HEK293T (cell line): Measurements from ENCODE around the gene CDH1.
"Not testable (repeated sequence)": the region's sequence is repeated elsewhere in the genome, so short reads cannot be mapped to it uniquely, and the experiment has no call there.

ENCODE experiments used
- CTCF ChIA-PET: fragments of 350-600 bp; formaldehyde crosslinking; extraction: SDS; loops from one replicate; lab custom pipeline; 2021; ENCODE audit warnings: antibody characterized with exemption, inconsistent platforms; lab: Yijun Ruan, JAX
- POLR2A ChIA-PET: fragments of 350-600 bp; formaldehyde crosslinking; extraction: SDS; loops from one replicate; lab custom pipeline; 2020; ENCODE audit warnings: antibody characterized with exemption, inconsistent platforms; lab: Yijun Ruan, JAX
- DNase-seq: peaks from one replicate; pipeline ENCODE4 v3.0.0; 2012; ENCODE audit warnings: mixed read lengths; ENCODE audit errors: extremely low spot score
- ARNT ChIP-seq: fragments of 450-650 bp; IDR thresholded peaks from 2 replicates; pipeline ENCODE4 v1.6.1; 2017; ENCODE audit warnings: mild to moderate bottlenecking
- BHLHE40 ChIP-seq: fragments of 450-650 bp; IDR thresholded peaks from 2 replicates; pipeline ENCODE4 v1.6.1; 2016; ENCODE audit warnings: mild to moderate bottlenecking, moderate library complexity, borderline replicate concordance
- CTBP1 ChIP-seq: fragments of 450-650 bp; IDR thresholded peaks from 2 replicates; pipeline ENCODE4 v1.6.1; 2016; ENCODE audit warnings: borderline replicate concordance
- ELF4 ChIP-seq: fragments of 450-650 bp; IDR thresholded peaks from 2 replicates; pipeline ENCODE4 v1.6.1; 2017; ENCODE audit warnings: antibody characterized with exemption
- FOXA1 ChIP-seq: fragments of 450-650 bp; IDR thresholded peaks from 2 replicates; pipeline ENCODE4 v1.6.1; 2016; ENCODE audit warnings: mild to moderate bottlenecking
- FOXK2 ChIP-seq: fragments of 450-650 bp; IDR thresholded peaks from 2 replicates; pipeline ENCODE4 v1.6.1; 2016; ENCODE audit warnings: mild to moderate bottlenecking
- FOXM1 ChIP-seq: fragments of 450-650 bp; IDR thresholded peaks from 2 replicates; pipeline ENCODE4 v1.6.1; 2017; ENCODE audit warnings: mild to moderate bottlenecking, borderline replicate concordance
- HDGF ChIP-seq: fragments of 450-650 bp; IDR thresholded peaks from 2 replicates; pipeline ENCODE4 v1.6.1; 2017; ENCODE audit warnings: antibody characterized with exemption, borderline replicate concordance
- L3MBTL2 ChIP-seq: fragments of 450-650 bp; conservative IDR thresholded peaks from 2 replicates; pipeline ENCODE4 v1.6.1; 2016; ENCODE audit warnings: mild to moderate bottlenecking
- LEF1 ChIP-seq: fragments of 450-650 bp; IDR thresholded peaks from 2 replicates; pipeline ENCODE4 v1.6.1; 2017; ENCODE audit warnings: mild to moderate bottlenecking, borderline replicate concordance
- NFRKB ChIP-seq: fragments of 450-650 bp; IDR thresholded peaks from 2 replicates; pipeline ENCODE4 v1.6.1; 2016; ENCODE audit warnings: mild to moderate bottlenecking, moderate library complexity
- SP1 ChIP-seq: fragments of 450-650 bp; IDR thresholded peaks from 2 replicates; pipeline ENCODE4 v1.6.1; 2017
- SUZ12 ChIP-seq: fragments of 450-650 bp; IDR thresholded peaks from 2 replicates; pipeline ENCODE4 v1.6.1; 2016; ENCODE audit warnings: mild to moderate bottlenecking
- TARDBP ChIP-seq: fragments of 450-650 bp; IDR thresholded peaks from 2 replicates; pipeline ENCODE4 v1.6.1; 2016
- ZNF384 ChIP-seq: fragments of 450-650 bp; IDR thresholded peaks from 2 replicates; pipeline ENCODE4 v1.6.1; 2016
- TF ChIP-seq, protein P1 (sequence below): fragments of 450-650 bp; IDR thresholded peaks from 2 replicates; pipeline ENCODE4 v1.6.1; 2016

CDH1 gene

DNA sequence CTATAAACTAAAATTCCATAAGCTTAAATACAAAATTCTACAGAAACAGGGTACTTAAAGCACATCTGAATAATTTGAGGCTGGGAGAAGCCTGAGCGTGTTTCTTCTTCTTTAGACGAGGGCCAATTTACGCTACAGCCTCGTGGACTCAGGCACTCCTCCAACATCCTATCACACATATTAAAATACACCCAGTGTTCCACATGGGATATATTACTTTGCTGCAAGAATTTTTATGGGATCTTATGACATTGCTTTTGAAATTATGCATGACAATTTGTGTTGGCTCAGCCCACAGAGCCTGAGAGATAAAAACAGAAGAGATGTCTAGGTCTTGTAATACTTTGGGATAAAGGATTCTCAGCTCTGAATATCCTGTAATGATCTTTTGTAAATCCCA is 102.7 kb downstream of the CDH1 start:
- TF ChIP-seq ZNF384 (no peak), LEF1 (no peak), HDGF (no peak), L3MBTL2 (no peak), FOXK2 (no peak), NFRKB (no peak), SUZ12 (no peak), BHLHE40 (no peak), ELF4 (no peak), FOXA1 (no peak), ARNT (no peak), TARDBP (no peak), FOXM1 (no peak)
- TF ChIP-seq, protein P1, sequence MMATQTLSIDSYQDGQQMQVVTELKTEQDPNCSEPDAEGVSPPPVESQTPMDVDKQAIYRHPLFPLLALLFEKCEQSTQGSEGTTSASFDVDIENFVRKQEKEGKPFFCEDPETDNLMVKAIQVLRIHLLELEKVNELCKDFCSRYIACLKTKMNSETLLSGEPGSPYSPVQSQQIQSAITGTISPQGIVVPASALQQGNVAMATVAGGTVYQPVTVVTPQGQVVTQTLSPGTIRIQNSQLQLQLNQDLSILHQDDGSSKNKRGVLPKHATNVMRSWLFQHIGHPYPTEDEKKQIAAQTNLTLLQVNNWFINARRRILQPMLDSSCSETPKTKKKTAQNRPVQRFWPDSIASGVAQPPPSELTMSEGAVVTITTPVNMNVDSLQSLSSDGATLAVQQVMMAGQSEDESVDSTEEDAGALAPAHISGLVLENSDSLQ: no peak
- ChIA-PET POLR2A (no interaction called here), CTCF (no interaction called here)
- no peak for DNase-seq

DNA sequence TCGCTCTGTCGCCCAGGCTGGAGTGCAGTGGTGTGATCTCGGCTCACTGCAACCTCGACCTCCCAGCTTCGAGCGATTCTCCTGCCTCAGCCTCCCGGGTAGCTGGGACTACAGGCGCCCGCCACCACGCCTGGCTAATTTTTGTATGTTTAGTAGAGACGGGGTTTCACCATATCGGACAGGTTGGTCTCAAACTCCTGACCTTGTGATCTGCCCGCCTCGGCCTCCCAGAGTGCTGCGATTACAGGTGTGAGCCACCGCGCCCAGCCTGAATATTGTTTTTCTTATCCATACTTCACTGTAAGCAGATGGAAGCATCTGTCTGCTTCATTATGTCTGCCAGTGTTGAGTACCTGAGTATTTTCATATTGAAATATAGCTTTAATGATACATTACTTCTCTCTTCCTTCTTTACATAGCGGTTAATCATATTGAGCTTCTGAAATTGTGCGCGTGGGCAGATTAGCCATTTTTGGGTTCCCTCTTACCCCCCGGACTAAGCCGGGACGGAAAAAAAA is 105.9 kb downstream of the CDH1 start:
- DNase-seq: not testable (repeated sequence)
- POLR2A ChIA-PET: interaction anchor here (0.9 to 2.7 kb wide), 5 partner anchors 9 to 448 kb away, joined by 3 to 11 read pairs (median 4); no protein-coding TSS in a partner anchor
- CTCF ChIA-PET: interaction anchor here (1.1 to 1.7 kb wide), 2 partner anchors 251 to 253 kb away, joined by 4 to 7 read pairs; no protein-coding TSS in a partner anchor
- peak; percentile 1; the same call in 1 of the 2 replicates for TF ChIP-seq L3MBTL2

DNA sequence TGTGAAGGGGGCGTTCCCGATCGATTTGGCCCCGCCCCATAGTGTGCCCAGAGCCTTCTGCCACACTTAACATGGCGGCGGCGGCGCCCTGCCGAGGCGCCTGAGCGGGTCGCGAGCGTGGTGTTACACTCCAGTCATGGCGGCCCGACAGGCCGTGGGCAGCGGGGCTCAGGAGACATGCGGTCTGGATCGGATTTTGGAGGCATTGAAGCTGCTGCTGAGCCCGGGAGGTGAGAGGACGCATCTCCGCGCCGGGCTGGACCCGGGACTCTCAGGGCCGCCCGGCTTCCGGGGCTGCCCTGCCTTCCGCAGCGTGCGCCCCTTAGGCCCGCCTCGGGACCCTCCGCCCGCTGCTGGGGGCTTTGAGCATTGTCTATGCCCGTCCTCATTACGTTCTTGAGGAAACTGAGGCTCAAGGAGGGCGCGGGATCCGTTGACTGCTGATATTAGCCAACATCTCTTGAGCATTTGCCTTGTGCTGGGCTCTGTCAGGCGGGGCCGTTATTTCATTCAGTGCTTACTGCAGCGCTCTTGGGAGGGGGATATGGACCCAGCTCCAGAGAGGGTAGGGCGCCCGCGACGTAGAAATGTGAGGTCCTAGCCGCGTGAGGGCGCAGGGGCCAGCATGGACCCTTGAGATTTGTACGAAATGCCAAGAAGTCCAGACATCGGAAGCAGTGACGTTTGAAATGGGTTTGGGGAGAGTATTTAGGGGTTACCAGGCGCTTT is 106.6 kb downstream of the CDH1 start, which contains the start of gene TANGO6:
Gene TANGO6 (plus strand): TSS at position 50 of the 729 bp plus-strand sequence. CDS start 87 bp downstream, at position 137.
- peak; percentile 88 for DNase-seq
- TF ChIP-seq ZNF384: peak; percentile 91
- no peak for TF ChIP-seq TARDBP
- no peak for TF ChIP-seq HDGF
- peak; percentile 34 for TF ChIP-seq L3MBTL2
- peak; percentile 52 for TF ChIP-seq NFRKB
- peak; percentile 70 for TF ChIP-seq ELF4
- ChIA-PET POLR2A (interaction anchor here (0.5 to 2.7 kb wide), 10 partner anchors 10 to 448 kb away, joined by 3 to 11 read pairs (median 3); no protein-coding TSS in a partner anchor), CTCF (interaction anchor here (0.6 to 1.7 kb wide), 2 partner anchors 10 to 253 kb away, joined by 3 to 7 read pairs; no protein-coding TSS in a partner anchor)

DNA sequence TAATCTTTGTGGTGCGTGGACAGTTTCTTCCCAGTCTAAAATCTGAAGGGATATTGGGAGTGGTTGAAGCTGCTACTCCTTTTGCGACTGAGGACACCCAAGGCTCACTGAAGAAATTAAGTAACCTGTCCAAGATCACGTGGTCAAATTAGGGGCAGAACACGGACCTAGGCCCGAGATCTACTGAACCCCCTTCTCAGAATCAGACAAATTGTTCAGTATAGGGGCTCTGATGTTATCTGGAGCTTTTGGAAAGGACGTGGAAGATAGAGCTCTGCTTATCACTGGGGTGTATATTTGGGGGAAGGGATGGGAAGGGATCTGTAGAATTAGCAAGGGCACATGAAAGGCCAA is 107.1 kb downstream of the CDH1 start:
- DNase-seq: no peak
- ChIA-PET POLR2A (interaction anchor here (0.9 to 2.7 kb wide), 6 partner anchors 10 to 309 kb away, joined by 3 to 11 read pairs (median 4); no protein-coding TSS in a partner anchor), CTCF (interaction anchor here (0.6 to 1.7 kb wide), 2 partner anchors 9 to 254 kb away, joined by 3 to 7 read pairs; no protein-coding TSS in a partner anchor)
- TF ChIP-seq BHLHE40: no peak

DNA sequence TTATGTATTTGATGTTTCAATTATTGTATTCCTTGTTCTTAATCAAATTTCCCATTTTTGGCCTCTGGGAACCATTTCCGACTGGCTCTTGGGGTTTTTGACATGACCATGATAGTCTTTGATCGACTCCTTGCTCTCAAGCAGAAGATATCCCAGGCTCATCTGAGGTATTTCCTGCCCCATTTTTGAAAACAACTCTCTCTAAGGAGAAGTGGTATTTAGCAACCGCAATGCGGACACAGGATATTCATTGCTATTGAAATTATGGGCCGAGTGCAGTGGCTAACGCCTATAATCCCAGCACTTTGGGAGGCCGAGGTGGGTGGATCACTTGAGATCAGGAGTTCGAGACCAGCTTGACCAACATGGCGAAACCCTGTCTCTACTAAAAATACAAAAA is 111.7 kb downstream of the CDH1 start:
- POLR2A ChIA-PET: no interaction called here
- TF ChIP-seq HDGF: no peak
- TF ChIP-seq, protein P1: no peak
- no peak for TF ChIP-seq CTBP1
- no peak for TF ChIP-seq SUZ12
- no peak for TF ChIP-seq FOXK2
- TF ChIP-seq FOXA1: no peak
- no peak for TF ChIP-seq TARDBP
- TF ChIP-seq L3MBTL2: no peak
- no peak for TF ChIP-seq ZNF384
- TF ChIP-seq LEF1: no peak
- no peak for TF ChIP-seq BHLHE40
- no peak for TF ChIP-seq FOXM1
- TF ChIP-seq ELF4: no peak
- TF ChIP-seq ARNT: no peak
- no peak for TF ChIP-seq NFRKB
- TF ChIP-seq SP1: no peak
- CTCF ChIA-PET: no interaction called here
- DNase-seq: no peak

DNA sequence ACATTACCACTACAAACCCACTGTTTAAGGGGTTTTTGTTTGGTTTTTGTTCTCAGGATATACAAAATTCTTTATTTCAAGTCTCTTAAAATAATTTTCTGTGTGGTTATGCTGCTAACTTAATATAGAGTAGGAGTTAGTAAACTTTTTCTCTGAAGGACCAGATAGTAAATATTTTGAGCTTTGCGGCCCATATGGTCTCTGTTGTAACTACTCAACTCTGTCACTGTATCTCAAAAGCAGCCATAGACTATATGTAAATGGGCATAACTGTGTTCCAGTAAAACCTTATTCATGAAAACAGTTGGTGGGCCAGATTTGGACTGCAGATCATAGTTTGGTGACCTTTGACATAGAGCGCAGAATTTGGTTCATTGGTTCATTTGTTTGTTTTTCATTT is 113.4 kb downstream of the CDH1 start:
- DNase-seq: no peak
- POLR2A ChIA-PET: no interaction called here
- CTCF ChIA-PET: no interaction called here
- TF ChIP-seq TARDBP (no peak), L3MBTL2 (no peak), ZNF384 (no peak), BHLHE40 (no peak), ELF4 (no peak), FOXM1 (no peak), FOXK2 (no peak), SP1 (no peak), FOXA1 (no peak), LEF1 (no peak), HDGF (no peak), NFRKB (no peak), CTBP1 (no peak), SUZ12 (no peak), ARNT (no peak)
- TF ChIP-seq, protein P1: no peak
